ENCODE measurements around the gene PSMD13.

GRCh38 chr11:285021-285893 is 48.5 kb downstream of the PSMD13 start:
- TF ChIP-seq POLR2AphosphoS5 (IDR thresholded peaks at IDR 0.05; ENCODE audit: low read depth), result no peak
- TF ChIP-seq GABPA (IDR thresholded peaks at IDR 0.05; ENCODE audit: low read depth), result no peak
- TF ChIP-seq CTCF (IDR thresholded peaks at IDR 0.05; ENCODE audit: insufficient read depth, low read length), result no peak
